Chondrocyte (in vitro differentiated cells): Measurements from ENCODE around the gene DHX16. TPM values are rescaled to one million over a fixed set of nuclear protein-coding genes. Genes with fewer than 3 reads are reported as not detected.
A peak's percentile ranks its signal among the peaks of the same experiment; 100 is the strongest.
"Not testable (repeated sequence)": the region's sequence is repeated elsewhere in the genome, so short reads cannot be mapped to it uniquely, and the experiment has no call there.

ENCODE experiments used
- DNase-seq: peaks from one replicate; pipeline ENCODE4 v3.0.0; 2021; ENCODE audit warnings: mixed read lengths, low spot score
- H3K27ac Mint-ChIP-seq: one replicate; pipeline ENCODE4 v1.8.0; 2021; ENCODE audit warnings: mild to moderate bottlenecking, moderate library complexity, mixed read lengths; ENCODE audit not compliant: unreplicated experiment
- H3K27me3 Mint-ChIP-seq: 2 replicates; pipeline ENCODE4 v1.8.0; 2021; ENCODE audit warnings: low read depth, mixed read lengths
- H3K36me3 Mint-ChIP-seq: 2 replicates; pipeline ENCODE4 v1.8.0; 2021; ENCODE audit warnings: low read depth, mixed read lengths
- H3K4me1 Mint-ChIP-seq: 2 replicates; pipeline ENCODE4 v1.8.0; 2021; ENCODE audit warnings: low read depth, mild to moderate bottlenecking, mixed read lengths
- H3K4me3 Mint-ChIP-seq: one replicate; pipeline ENCODE4 v1.8.0; 2021; ENCODE audit warnings: mild to moderate bottlenecking, moderate library complexity, mixed read lengths; ENCODE audit not compliant: unreplicated experiment
- H3K9me3 Mint-ChIP-seq: 2 replicates; pipeline ENCODE4 v1.8.0; 2021; ENCODE audit warnings: low read depth, mixed read lengths
- long read RNA-seq: library from polyadenylated mRNA; stranded (forward); transcript quantifications from one replicate; pipeline ENCODE4 v2.0.0, GENCODE V29; 2021
- total RNA-seq: library from RNA; stranded (reverse); gene quantifications from 3 replicates; pipeline ENCODE4 v1.2.1, GENCODE V29; 2021
- TF ChIP-seq, protein P1 (sequence below): fragments of 200-600 bp; sonication (generic); IDR thresholded peaks from 2 replicates; pipeline ENCODE4 v1.5.0; 2021; ENCODE audit warnings: antibody characterized with exemption, mild to moderate bottlenecking, moderate library complexity

The DHX16 gene
- 20.4 to 29.6 TPM (median 22.6 TPM) in 3 replicates for total RNA-seq
- long read RNA-seq, transcript DHX16-202 (20 exons, 3,445 nt): major isoform, 84 of 96 reads
- long read RNA-seq, partial matches to known transcripts: 3 of 96 reads
- long read RNA-seq, other reads (novel, unspliced or antisense): 9 of 96 reads

DNA sequence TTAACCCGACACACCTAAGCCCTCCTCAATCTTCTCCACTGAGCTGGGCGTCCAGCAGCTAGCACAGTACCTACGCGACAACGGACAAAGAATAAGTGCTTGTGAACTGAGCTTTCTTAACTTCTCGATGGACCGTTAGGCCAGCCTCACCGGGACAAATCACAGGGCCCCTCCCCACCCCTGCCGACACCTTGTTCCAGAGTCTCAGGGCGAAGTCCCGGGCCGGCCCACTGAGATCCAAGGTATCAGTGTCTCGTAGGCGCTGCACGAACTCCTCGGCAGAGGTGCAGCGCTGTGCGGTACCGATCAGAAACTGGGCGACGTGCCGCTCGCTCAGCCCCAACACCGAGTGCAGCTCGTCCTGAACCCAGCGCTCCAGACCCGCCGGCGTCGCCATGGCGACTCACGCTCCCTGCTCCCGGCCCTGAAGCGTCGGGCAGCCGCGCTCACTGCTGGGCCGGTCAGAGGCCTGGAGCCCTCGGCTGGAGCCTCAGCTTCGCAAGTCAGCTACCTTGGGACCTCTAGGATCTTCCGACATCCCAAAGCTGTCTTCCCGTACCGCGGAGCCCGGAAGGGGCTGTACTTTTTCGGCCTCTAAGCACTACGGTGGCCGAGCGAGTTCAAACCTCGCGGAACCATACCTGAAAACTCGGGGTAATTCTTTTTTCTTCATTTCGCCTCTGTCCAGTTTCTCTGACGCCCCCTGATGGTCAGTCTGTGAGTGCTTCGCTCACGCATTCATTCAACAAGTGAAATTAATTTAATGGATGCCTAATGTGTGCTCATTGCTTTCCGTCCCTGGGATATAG, at the start of gene DHX16:
TSS of gene DHX16 (minus strand) at position 562 of the 809 bp plus-strand sequence. CDS start at position 397, 165 bp downstream.
- Mint-ChIP-seq H3K36me3 (peaks cover 28% of the 10 kb centered on the region), H3K4me1 (peaks cover 30% of the 10 kb centered on the region), H3K27me3 (no peaks in the 10 kb centered on the region), H3K27ac (peak within 1 kb of the TSS; percentile 89), H3K4me3 (peak within 1 kb of the TSS; percentile 89), H3K9me3 (no peaks in the 10 kb centered on the region)
- DNase-seq: no peak
- TF ChIP-seq, protein P1, sequence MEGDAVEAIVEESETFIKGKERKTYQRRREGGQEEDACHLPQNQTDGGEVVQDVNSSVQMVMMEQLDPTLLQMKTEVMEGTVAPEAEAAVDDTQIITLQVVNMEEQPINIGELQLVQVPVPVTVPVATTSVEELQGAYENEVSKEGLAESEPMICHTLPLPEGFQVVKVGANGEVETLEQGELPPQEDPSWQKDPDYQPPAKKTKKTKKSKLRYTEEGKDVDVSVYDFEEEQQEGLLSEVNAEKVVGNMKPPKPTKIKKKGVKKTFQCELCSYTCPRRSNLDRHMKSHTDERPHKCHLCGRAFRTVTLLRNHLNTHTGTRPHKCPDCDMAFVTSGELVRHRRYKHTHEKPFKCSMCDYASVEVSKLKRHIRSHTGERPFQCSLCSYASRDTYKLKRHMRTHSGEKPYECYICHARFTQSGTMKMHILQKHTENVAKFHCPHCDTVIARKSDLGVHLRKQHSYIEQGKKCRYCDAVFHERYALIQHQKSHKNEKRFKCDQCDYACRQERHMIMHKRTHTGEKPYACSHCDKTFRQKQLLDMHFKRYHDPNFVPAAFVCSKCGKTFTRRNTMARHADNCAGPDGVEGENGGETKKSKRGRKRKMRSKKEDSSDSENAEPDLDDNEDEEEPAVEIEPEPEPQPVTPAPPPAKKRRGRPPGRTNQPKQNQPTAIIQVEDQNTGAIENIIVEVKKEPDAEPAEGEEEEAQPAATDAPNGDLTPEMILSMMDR: peak; percentile 90

DNA sequence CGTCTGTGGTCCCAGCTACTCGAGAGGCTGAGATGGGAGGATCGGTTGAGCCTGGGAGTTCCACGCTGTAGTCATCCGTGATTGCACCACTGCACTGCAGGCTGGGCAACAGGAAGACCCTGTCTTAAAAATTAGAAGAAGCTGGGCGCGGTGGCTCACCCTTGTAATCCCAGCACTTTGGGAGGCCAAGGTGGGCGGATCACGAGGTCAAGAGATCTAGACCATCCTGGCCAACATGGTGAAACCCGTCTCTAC, 49.1 kb upstream of the DHX16 start:
- DNase-seq, H3K9me3 Mint-ChIP-seq, H3K27me3 Mint-ChIP-seq: not testable (repeated sequence)
- Mint-ChIP-seq H3K4me1 (peaks cover 63% of the 10 kb centered on the region), H3K36me3 (peaks cover 44% of the 10 kb centered on the region), H3K4me3 (peak overlapping the region; percentile 96), H3K27ac (peak overlapping the region; percentile 96)

DNA sequence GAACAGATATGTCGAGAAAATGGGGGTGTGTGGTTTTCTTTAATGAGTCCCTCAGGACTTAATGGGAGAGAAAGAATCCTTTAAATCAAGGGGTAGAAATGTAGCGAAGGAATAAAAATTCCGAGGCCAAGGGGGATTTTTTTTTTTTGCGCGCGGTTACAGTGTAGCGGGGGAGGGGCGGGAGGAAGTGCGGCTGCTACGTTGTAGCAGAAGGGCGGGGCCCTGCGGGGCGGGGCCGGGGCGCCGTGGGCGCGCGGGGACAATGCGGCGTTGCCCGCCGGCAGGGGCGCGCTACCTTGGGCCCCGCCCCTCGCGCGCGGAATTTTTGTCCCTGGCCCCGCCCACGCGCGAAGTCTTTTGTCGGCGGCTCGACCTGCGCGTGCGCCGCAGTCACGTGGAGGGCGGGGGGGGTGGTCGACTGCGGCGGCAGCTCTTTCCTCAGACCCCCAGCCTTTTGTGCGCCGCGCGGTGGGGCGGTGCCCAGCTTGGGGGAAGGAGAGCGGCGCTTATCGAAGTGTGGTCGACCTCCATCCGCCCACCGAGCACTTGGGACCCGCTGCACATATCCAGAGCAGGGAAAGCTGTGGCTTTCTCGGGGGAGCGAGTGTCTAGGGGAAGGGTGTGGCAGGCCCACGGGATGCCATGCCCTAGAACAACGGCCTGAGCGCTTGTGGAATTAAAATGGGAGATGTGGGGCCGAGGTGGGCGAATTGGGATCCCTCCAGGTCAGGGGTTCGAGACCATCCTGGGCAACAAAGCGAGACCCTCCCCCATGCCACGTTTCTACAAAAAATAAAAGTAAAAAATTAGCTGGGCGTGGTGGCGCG, 48.6 kb upstream of the DHX16 start:
- H3K9me3 Mint-ChIP-seq: no peaks in the 10 kb centered on the region

DNA sequence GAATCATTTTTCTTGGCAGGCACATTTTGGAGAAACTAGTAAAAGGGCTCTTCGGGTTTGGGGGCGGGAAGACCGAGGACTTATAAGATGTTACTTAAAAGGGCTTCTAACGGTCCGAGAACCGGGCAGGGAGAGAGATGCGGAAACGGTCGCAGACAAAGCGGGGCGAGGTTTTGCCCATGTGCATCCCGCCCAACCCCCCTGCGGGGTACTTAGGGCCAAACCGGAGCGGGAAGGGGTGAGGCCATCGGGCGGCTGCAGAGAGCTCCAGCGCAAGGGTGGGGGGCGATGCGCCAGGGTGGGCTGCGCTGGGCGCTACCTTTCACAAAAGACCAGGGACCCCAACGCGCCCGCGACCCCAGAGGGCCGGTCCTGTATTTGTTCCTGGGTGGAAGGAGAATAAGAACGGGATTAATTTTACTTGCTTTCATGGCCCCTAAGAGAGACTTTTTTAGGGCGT, 48.0 kb upstream of the DHX16 start:
- Mint-ChIP-seq H3K36me3 (peaks cover 44% of the 10 kb centered on the region), H3K27ac (peak overlapping the region; percentile 96), H3K4me3 (peak overlapping the region; percentile 96), H3K4me1 (peaks cover 66% of the 10 kb centered on the region), H3K27me3 (no peaks in the 10 kb centered on the region), H3K9me3 (no peaks in the 10 kb centered on the region)
- no peak for DNase-seq
- TF ChIP-seq, protein P1: no peak

More for the DNA sequence above, 48.6 kb upstream of the DHX16 start:
- peaks cover 66% of the 10 kb centered on the region for H3K4me1 Mint-ChIP-seq
- peak overlapping the region; percentile 96 for H3K4me3 Mint-ChIP-seq
- peaks cover 44% of the 10 kb centered on the region for H3K36me3 Mint-ChIP-seq
- TF ChIP-seq, protein P1: peak; percentile 72
- H3K27me3 Mint-ChIP-seq: no peaks in the 10 kb centered on the region
- DNase-seq: no peak
- H3K27ac Mint-ChIP-seq: peak overlapping the region; percentile 96

DNA sequence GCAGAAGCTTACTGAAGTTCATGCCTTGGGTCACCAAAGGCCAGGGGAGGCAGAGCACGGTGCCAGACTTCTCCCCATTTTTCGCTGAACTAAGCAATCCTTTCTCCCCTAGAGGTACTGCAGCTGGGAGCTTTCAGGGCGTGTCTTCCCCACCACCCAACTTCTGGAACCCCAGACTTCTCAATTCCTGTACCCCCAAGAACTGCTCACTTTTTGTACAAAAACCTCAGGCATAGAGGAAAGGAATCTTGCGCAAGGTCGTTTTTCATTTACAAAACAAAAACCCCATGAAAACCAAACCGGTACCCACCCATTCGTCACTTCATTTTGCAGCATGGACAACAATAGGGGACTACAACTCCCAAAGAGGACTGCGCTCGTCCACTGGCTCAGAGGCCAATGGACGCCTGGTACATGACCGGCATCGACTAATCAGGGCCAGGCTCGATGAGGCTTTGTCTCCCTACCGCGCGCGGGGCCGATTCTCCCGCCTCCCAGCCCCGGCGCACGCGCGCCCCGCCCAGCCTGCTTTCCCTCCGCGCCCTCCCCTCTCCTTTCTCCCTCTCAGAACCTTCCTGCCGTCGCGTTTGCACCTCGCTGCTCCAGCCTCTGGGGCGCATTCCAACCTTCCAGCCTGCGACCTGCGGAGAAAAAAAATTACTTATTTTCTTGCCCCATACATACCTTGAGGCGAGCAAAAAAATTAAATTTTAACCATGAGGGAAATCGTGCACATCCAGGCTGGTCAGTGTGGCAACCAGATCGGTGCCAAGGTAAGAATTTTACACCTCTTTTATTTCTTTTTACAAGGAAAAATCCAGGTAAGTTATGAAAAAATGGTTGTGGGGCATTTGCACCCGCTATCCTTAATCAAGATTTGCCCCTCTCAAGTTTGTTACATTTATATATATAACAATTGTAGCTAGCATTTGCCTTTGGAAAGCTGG, 47.3 kb upstream of the DHX16 start, which contains the start of gene TUBB:
TSS of gene TUBB (plus strand) at position 562 of the 947 bp plus-strand sequence. CDS start at position 717, 155 bp downstream.
- peak within 1 kb of the TSS; percentile 96 for H3K4me3 Mint-ChIP-seq
- no peaks in the 10 kb centered on the region for H3K9me3 Mint-ChIP-seq
- H3K36me3 Mint-ChIP-seq: peaks cover 41% of the 10 kb centered on the region
- peaks cover 63% of the 10 kb centered on the region for H3K4me1 Mint-ChIP-seq
- peak; percentile 98 for DNase-seq
- TF ChIP-seq, protein P1: peak; percentile 6
- peak within 1 kb of the TSS; percentile 96 for H3K27ac Mint-ChIP-seq
- no peaks in the 10 kb centered on the region for H3K27me3 Mint-ChIP-seq
